Endodermal cell (in vitro differentiated cells): ENCODE data around the gene MCTP1. TPM values are rescaled to one million over a fixed set of nuclear protein-coding genes. Genes with fewer than 3 reads are reported as not detected.

Experiments used
- DNase-seq: peaks from one replicate; pipeline ENCODE4 v3.0.0-alpha.2; 2017
- H3K27ac ChIP-seq: 2 replicates; pipeline ENCODE4 v1.5.1; 2013; ENCODE audit warnings: mild to moderate bottlenecking, low read depth, low read length, moderate library complexity
- H3K27me3 ChIP-seq: 2 replicates; pipeline ENCODE4 v1.6.1; 2013; ENCODE audit warnings: mild to moderate bottlenecking, low read length, moderate library complexity; ENCODE audit not compliant: insufficient read depth, control insufficient read depth, poor library complexity, severe bottlenecking
- H3K36me3 ChIP-seq: 2 replicates; pipeline ENCODE4 v1.7.0; 2013; ENCODE audit warnings: mild to moderate bottlenecking, low read length, moderate library complexity; ENCODE audit not compliant: control insufficient read depth, insufficient read depth
- H3K4me1 ChIP-seq: one replicate; pipeline ENCODE4 v1.7.0; 2013; ENCODE audit warnings: low read length; ENCODE audit not compliant: control insufficient read depth, insufficient read depth
- H3K4me3 ChIP-seq: 2 replicates; pipeline ENCODE4 v1.5.1; 2013; ENCODE audit warnings: mild to moderate bottlenecking, low read length, moderate library complexity
- H3K9ac ChIP-seq: 2 replicates; pipeline ENCODE4 v1.6.1; 2013; ENCODE audit warnings: mild to moderate bottlenecking, low read length, moderate library complexity; ENCODE audit not compliant: poor library complexity, severe bottlenecking; ENCODE audit errors: extremely low read depth
- H3K9me3 ChIP-seq: 2 replicates; pipeline ENCODE4 v1.6.1; 2013; ENCODE audit warnings: mild to moderate bottlenecking, low read length, moderate library complexity; ENCODE audit not compliant: control insufficient read depth
- H3K27ac Mint-ChIP-seq: 2 replicates; pipeline ENCODE4 v1.8.0; 2020; ENCODE audit warnings: mixed read lengths
- H3K27me3 Mint-ChIP-seq: 2 replicates; pipeline ENCODE4 v1.8.0; 2021; ENCODE audit warnings: mild to moderate bottlenecking, mixed read lengths; ENCODE audit not compliant: insufficient read depth
- H3K36me3 Mint-ChIP-seq: 2 replicates; pipeline ENCODE4 v1.8.0; 2020; ENCODE audit warnings: low read depth, mixed read lengths
- H3K4me1 Mint-ChIP-seq: 2 replicates; pipeline ENCODE4 v1.8.0; 2020; ENCODE audit warnings: mixed read lengths
- H3K4me3 Mint-ChIP-seq: 2 replicates; pipeline ENCODE4 v1.8.0; 2020; ENCODE audit warnings: mild to moderate bottlenecking, moderate library complexity, mixed read lengths
- H3K9me3 Mint-ChIP-seq: 2 replicates; pipeline ENCODE4 v1.8.0; 2020; ENCODE audit warnings: mild to moderate bottlenecking, mixed read lengths
- CTCF ChIP-seq: fragments of 200-600 bp; sonication (generic); conservative IDR thresholded peaks from 2 replicates; pipeline ENCODE4 v1.5.0; 2021; ENCODE audit warnings: antibody characterized with exemption, mild to moderate bottlenecking
- WGBS, 2 experiments: methylation state at CpG; one replicate each; pipeline versions ENCODE4 v1.1.5 to v1.1.7; 2013; ENCODE audit warnings: missing lambda C conversion rate in 2 of 2, mixed read lengths in 1 of 2; ENCODE audit not compliant: insufficient coverage in 1 of 2, insufficient read length in 1 of 2; 5-methylcytosine and 5-hydroxymethylcytosine counted together
- total RNA-seq, 2 donors: library from RNA; stranded (reverse); fragmentation: NEBNext Ultra II Directional in 1 of 2; extraction: Animal tissue kit (Norgen Biotek cat#: 25700) in 1 of 2; gene quantifications; 2 replicates in 1 of 2; 3 replicates in 1 of 2; pipeline ENCODE4 v1.2.1, GENCODE V29; 2021

Gene MCTP1
- total RNA-seq, 2 donors from 2014 or later: 0.71 to 3.7 TPM

GRCh38 chr5:95063492-95063891 lies 221.4 kb downstream of the MCTP1 start:
- Mint-ChIP-seq H3K27me3 (no peaks in the 10 kb centered on the region), H3K4me1 (no peaks in the 10 kb centered on the region), H3K4me3 (no peak overlapping the region), H3K9me3 (peaks cover 3% of the 10 kb centered on the region), H3K36me3 (no peaks in the 10 kb centered on the region), H3K27ac (no peak overlapping the region)
- no peaks in the 10 kb centered on the region for H3K4me1 ChIP-seq
- no peak overlapping the region for H3K4me3 ChIP-seq
- H3K36me3 ChIP-seq: no peaks in the 10 kb centered on the region
- DNase-seq: no peak
- 84 to 86% methylated on average over 2 of the region's 2 CpGs for WGBS, 2 experiments
- no peaks in the 10 kb centered on the region for H3K9me3 ChIP-seq
- no peaks in the 10 kb centered on the region for H3K27me3 ChIP-seq
- H3K9ac ChIP-seq: no peak overlapping the region
- no peak overlapping the region for H3K27ac ChIP-seq
- no peak for TF ChIP-seq CTCF

- no peaks in the 10 kb centered on the region for H3K27me3 ChIP-seq
- no peaks in the 10 kb centered on the region for H3K4me1 ChIP-seq
- H3K4me3 ChIP-seq: no peak overlapping the region
- TF ChIP-seq CTCF: no peak
- Mint-ChIP-seq H3K36me3 (no peaks in the 10 kb centered on the region), H3K9me3 (peaks cover 3% of the 10 kb centered on the region), H3K4me3 (no peak overlapping the region), H3K4me1 (no peaks in the 10 kb centered on the region), H3K27me3 (no peaks in the 10 kb centered on the region), H3K27ac (no peak overlapping the region)
- H3K36me3 ChIP-seq: no peaks in the 10 kb centered on the region
- no peak for DNase-seq
- 47% methylated on average over 2 of the region's 2 CpGs; no CpG with 5 or more reads in 1 of the 2 experiments for WGBS, 2 experiments
- no peaks in the 10 kb centered on the region for H3K9me3 ChIP-seq
- H3K27ac ChIP-seq: no peak overlapping the region
- no peak overlapping the region for H3K9ac ChIP-seq
Observed at GRCh38 chr5:95060098-95060497, 224.8 kb downstream of the MCTP1 start.

GRCh38 chr5:95059636-95060035 lies 225.3 kb downstream of the MCTP1 start:
- Histone ChIP-seq H3K27ac (no peak overlapping the region), H3K36me3 (no peaks in the 10 kb centered on the region), H3K27me3 (no peaks in the 10 kb centered on the region), H3K9ac (no peak overlapping the region), H3K9me3 (no peaks in the 10 kb centered on the region), H3K4me3 (no peak overlapping the region), H3K4me1 (no peaks in the 10 kb centered on the region)
- no peaks in the 10 kb centered on the region for H3K36me3 Mint-ChIP-seq
- no peak for TF ChIP-seq CTCF
- peaks cover 3% of the 10 kb centered on the region for H3K9me3 Mint-ChIP-seq
- H3K27ac Mint-ChIP-seq: no peak overlapping the region
- H3K4me1 Mint-ChIP-seq: no peaks in the 10 kb centered on the region
- H3K4me3 Mint-ChIP-seq: no peak overlapping the region
- no peaks in the 10 kb centered on the region for H3K27me3 Mint-ChIP-seq
- DNase-seq: no peak
